Ovary (tissue), 9 donors: ENCODE measurements around the gene PTPRN2. TPM values are rescaled to one million over a fixed set of nuclear protein-coding genes. Genes with fewer than 3 reads are reported as not detected.
"Not testable (repeated sequence)": the region's sequence is repeated elsewhere in the genome, so short reads cannot be mapped to it uniquely, and the experiment has no call there.

ENCODE experiments used
- DNase-seq, 5 donors: peaks; one replicate each; pipeline ENCODE4 v3.0.0-alpha.2; 2019 to 2020
- H3K27ac ChIP-seq, 2 donors: fragments of 200-600 bp; one replicate each; pipeline versions ENCODE4 v1.5.1 to v1.8.0; 2019 to 2022
- H3K27me3 ChIP-seq: fragments of 200-600 bp; one replicate; pipeline ENCODE4 v1.8.0; 2022
- H3K36me3 ChIP-seq: fragments of 200-600 bp; sonication (generic); one replicate; pipeline ENCODE4 v1.5.1; 2019
- H3K4me1 ChIP-seq: one replicate; pipeline ENCODE4 v1.8.1; 2013; ENCODE audit warnings: mild to moderate bottlenecking, moderate library complexity; ENCODE audit not compliant: insufficient read depth
- H3K4me3 ChIP-seq: fragments of 200-600 bp; sonication (generic); one replicate; pipeline ENCODE4 v1.5.1; 2017
- H3K9me3 ChIP-seq, 2 donors: fragments of 200-600 bp in 1 of 2; sonication (generic) in 1 of 2; one replicate each; pipeline versions ENCODE4 v1.5.1 to v1.8.1; 2013 to 2019; ENCODE audit warnings: mild to moderate bottlenecking in 1 of 2, moderate library complexity in 1 of 2
- CTCF ChIP-seq, 3 donors: fragments of 450-650 bp in 2 of 3; fragments of 200-600 bp in 1 of 3; IDR thresholded peaks; one replicate each; pipeline versions ENCODE4 v1.5.1 to v1.8.0; 2016 to 2022; ENCODE audit warnings: antibody characterized with exemption in 3 of 3, mild to moderate bottlenecking in 1 of 3
- EP300 ChIP-seq: sonication (generic); formaldehyde crosslinking; IDR thresholded peaks from one replicate; pipeline ENCODE4 v1.6.1; 2017; ENCODE audit warnings: antibody characterized with exemption
- POLR2A ChIP-seq: fragments of 450-650 bp; IDR thresholded peaks from one replicate; pipeline ENCODE4 v1.6.1; 2017; ENCODE audit warnings: antibody characterized with exemption, mild to moderate bottlenecking, moderate library complexity
- WGBS, 3 donors: extraction: QIAGEN DNeasy Blood & Tissue Kit in 1 of 3; methylation state at CpG; one replicate each; pipeline versions ENCODE4 v1.1.5 to v1.1.7; 2013 to 2017; 5-methylcytosine and 5-hydroxymethylcytosine counted together
- intact Hi-C, 4 donors: fragments of 100-400 bp; cut with DNase I; formaldehyde crosslinking; loops; one replicate each; pipeline versions ENCODE4 v1.11.0 to v1.15.1; 2022 to 2023
- polyA plus RNA-seq, 2 donors: library from polyadenylated mRNA; stranded (reverse); fragments of 200-250 nt in 1 of 2; fragments of 350-450 nt in 1 of 2; fragmentation: Illumina TruSeq in 1 of 2; extraction: RNeasy Lipid Tissue Mini Kit (QIAGEN cat#74804) in 1 of 2; gene quantifications; one replicate each; pipeline ENCODE4 v1.2.3, GENCODE V29; 2013 to 2014
- total RNA-seq, 7 donors: library from RNA; depleted of rRNA in 2 of 7; stranded (reverse); fragments of >200 nt in 2 of 7; fragmentation: NEBNext Ultra II Directional in 3 of 7; extraction: Animal tissue kit (Norgen Biotek cat#: 25700) in 3 of 7; gene quantifications; one replicate each; pipeline versions ENCODE4 v1.1.0 to v1.2.4, GENCODE V29; 2016 to 2023
- donor health status: DM: no; HTN: no; CAD: no; lungs with moderate emphysema.
- donor health status: DM: no; HTN: no; CAD: no.
- donor health status: Bipolar disorder and iron deficiency.
- donor health status: DM: yes; HTN: yes; CAD: no.
- donor health status: DM: no; HTN: no; CAD: no.
- donor health status: DM: yes; HTN: yes; CAD: no.

Gene PTPRN2
- total and polyA plus RNA-seq, 9 donors = 3.5 to 11.1 (median 5.9) TPM

DNA sequence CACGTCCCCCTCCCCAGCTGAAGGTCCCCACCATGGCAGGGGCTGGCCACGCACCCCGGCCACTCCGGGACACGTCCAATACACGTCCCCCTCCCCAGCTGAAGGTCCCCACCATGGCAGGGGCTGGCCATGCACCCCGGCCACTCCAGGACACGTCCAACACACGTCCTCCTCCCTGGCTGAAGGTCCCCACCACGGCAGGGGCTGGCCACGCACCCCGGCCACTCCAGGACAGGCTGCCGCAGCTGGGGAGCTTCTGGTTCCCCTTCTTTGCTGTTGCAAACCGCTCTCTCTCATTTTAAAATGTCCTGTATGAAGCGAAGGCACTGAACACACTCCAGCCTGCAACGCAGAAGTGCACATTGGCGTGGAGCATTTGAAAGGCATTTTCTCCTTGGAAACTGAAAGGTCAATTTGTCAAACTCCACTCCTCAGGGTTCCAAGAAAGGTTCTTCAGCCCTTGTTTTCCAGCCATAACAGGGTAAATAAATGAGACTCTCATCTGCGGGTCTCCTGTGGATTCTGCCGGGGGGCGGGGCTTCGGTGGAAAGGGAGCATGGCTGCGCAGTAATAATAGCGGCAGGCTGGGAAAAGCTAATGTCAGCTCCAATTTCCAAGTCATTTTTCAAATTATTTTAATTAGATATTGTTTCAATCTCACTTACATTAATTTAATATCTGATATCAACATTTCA is 670.5 kb downstream of the PTPRN2 start:
- H3K36me3 ChIP-seq = no peaks in the 10 kb centered on the region
- no peak overlapping the region for H3K27ac ChIP-seq
- intact Hi-C loops = no loop called here
- 89 to 93% (median 89%) methylated on average over 20 to 23 of the region's 23 CpGs for WGBS, 3 donors
- DNase-seq = no peak
- TF ChIP-seq CTCF (IDR thresholded peaks at IDR 0.05) (no peak), POLR2A (no peak), EP300 (no peak)
- no peaks in the 10 kb centered on the region for H3K4me1 ChIP-seq
- no peaks in the 10 kb centered on the region for H3K27me3 ChIP-seq
- no peak overlapping the region for H3K4me3 ChIP-seq
- H3K9me3 ChIP-seq = no peaks in the 10 kb centered on the region

GRCh38 chr7:157910446-157910845 is 677.2 kb downstream of the PTPRN2 start:
- Histone ChIP-seq H3K4me3 (no peak overlapping the region), H3K9me3 (no peaks in the 10 kb centered on the region), H3K27ac (no peak overlapping the region), H3K27me3 (no peaks in the 10 kb centered on the region), H3K4me1 (no peaks in the 10 kb centered on the region), H3K36me3 (no peaks in the 10 kb centered on the region)
- intact Hi-C loops = no loop called here
- peak in 1 of 5 donors; percentile 11 for DNase-seq
- TF ChIP-seq EP300 = no peak
- TF ChIP-seq POLR2A = no peak
- no peak for TF ChIP-seq CTCF (IDR thresholded peaks at IDR 0.05)
- 94 to 95% (median 95%) methylated on average over 35 of the region's 35 CpGs for WGBS, 3 donors

DNA sequence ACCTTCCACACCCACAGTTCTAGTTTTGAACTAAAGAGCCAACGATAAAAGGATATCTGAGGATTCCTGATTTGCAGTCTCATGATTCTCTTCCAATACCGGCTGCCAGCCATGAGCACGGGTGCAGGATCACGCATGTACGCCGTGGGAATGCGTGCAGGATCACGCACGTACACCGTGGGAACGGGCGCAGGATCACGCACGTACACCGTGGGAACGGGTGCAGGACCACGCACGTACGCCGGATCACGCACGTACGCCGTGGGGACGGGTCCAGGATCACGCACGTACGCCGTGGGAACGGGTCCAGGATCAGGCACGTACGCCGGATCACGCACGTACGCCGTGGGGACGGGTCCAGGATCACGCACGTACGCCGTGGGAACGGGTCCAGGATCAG is 677.6 kb downstream of the PTPRN2 start:
- H3K4me1 ChIP-seq, H3K27ac ChIP-seq, H3K27me3 ChIP-seq, intact Hi-C loops, H3K4me3 ChIP-seq, H3K9me3 ChIP-seq, H3K36me3 ChIP-seq: not testable (repeated sequence)
- whole genome bisulfite sequencing, 3 donors = 95 to 97% (median 97%) methylated on average over 43 of the region's 43 CpGs
- peak in 1 of 5 donors; percentile 7 for DNase-seq

- Histone ChIP-seq H3K27ac (no peak overlapping the region), H3K4me3 (no peak overlapping the region), H3K9me3 (no peaks in the 10 kb centered on the region), H3K27me3 (no peaks in the 10 kb centered on the region), H3K4me1 (no peaks in the 10 kb centered on the region), H3K36me3 (no peaks in the 10 kb centered on the region)
- no peak for TF ChIP-seq EP300
- no peak for TF ChIP-seq POLR2A
- TF ChIP-seq CTCF (IDR thresholded peaks at IDR 0.05) = no peak
- 93 to 96% (median 96%) methylated on average over 8 of the region's 8 CpGs for WGBS, 3 donors
- peak in 1 of 5 donors; percentile 13 for DNase-seq
- intact Hi-C loops = no loop called here
These were observed 678.3 kb downstream of the PTPRN2 start for GRCh38 chr7:157909370-157909769.

- Histone ChIP-seq H3K27me3 (no peaks in the 10 kb centered on the region), H3K27ac (no peak overlapping the region), H3K36me3 (no peaks in the 10 kb centered on the region), H3K9me3 (no peaks in the 10 kb centered on the region), H3K4me3 (no peak overlapping the region), H3K4me1 (no peaks in the 10 kb centered on the region)
- no peak for TF ChIP-seq CTCF (IDR thresholded peaks at IDR 0.05)
- no peak for TF ChIP-seq POLR2A
- no peak for TF ChIP-seq EP300
- intact Hi-C loops = no loop called here
- 89 to 90% (median 90%) methylated on average over 30 to 31 of the region's 31 CpGs for WGBS, 3 donors
- DNase-seq = peak in 1 of 5 donors; percentile 10
These were observed 679.4 kb downstream of the PTPRN2 start for GRCh38 chr7:157908006-157908782.
